Right atrium auricular region (tissue), 2 donors: ENCODE results near the gene FNDC5. TPM values are rescaled to one million over a fixed set of nuclear protein-coding genes. Genes with fewer than 3 reads are reported as not detected.

ENCODE experiments used
- DNase-seq: peaks from one replicate; pipeline ENCODE4 v3.0.0-alpha.2; 2019; ENCODE audit warnings: low spot score
- H3K27ac ChIP-seq, 2 donors: fragments of 200-600 bp; sonication (generic); 1 replicate in 1 of 2; 2 replicates in 1 of 2; pipeline ENCODE4 v1.5.1; 2016 to 2019
- H3K27me3 ChIP-seq, 2 donors: fragments of 200-600 bp; sonication (generic); one replicate each; pipeline versions ENCODE4 v1.5.1 to v1.6.0; 2017 to 2019
- H3K36me3 ChIP-seq: fragments of 200-600 bp; sonication (generic); one replicate; pipeline ENCODE4 v1.5.1; 2016
- H3K4me1 ChIP-seq, 2 donors: fragments of 200-600 bp; sonication (generic); one replicate each; pipeline versions ENCODE4 v1.5.1 to v1.6.0; 2017 to 2019
- H3K4me3 ChIP-seq, 2 donors: fragments of 200-600 bp; sonication (generic); 1 replicate in 1 of 2; 2 replicates in 1 of 2; pipeline ENCODE4 v1.5.1; 2017 to 2019; ENCODE audit warnings: mild to moderate bottlenecking in 1 of 2, moderate library complexity in 1 of 2
- H3K9me3 ChIP-seq, 2 donors: fragments of 200-600 bp; sonication (generic); one replicate each; pipeline ENCODE4 v1.5.1; 2019
- total RNA-seq, 2 donors: library from RNA; depleted of rRNA; stranded (reverse); fragments of >200 nt; gene quantifications; one replicate each; pipeline ENCODE4 v1.1.0, GENCODE V29; 2016
- TF ChIP-seq, protein P1 (sequence below), 2 donors: fragments of 200-600 bp; sonication (generic); IDR thresholded peaks; one replicate each; pipeline ENCODE4 v1.5.1; 2019; ENCODE audit warnings: antibody characterized with exemption in 2 of 2

Gene FNDC5
- total RNA-seq, 2 donors from 2014 or later: 68.3 to 112 TPM

DNA sequence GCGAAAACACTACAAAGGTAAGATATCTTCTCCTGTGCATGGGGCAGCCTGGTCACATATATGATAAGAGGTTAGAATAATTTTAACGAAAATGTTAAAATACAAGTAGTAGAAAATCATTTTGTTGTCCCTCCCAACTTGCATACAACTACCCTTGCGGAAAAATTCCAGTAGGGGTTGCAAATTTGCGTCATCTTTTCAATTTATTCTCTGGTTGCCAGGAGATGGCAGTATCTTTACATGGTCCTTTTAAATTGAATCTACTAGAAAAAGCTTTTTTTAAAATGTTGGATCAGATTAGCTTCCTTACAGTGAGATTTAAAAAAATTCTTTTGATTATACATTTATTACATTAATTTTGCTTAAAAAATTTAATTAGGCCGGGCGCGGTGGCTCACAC, 42.4 kb downstream of the FNDC5 start:
- Histone ChIP-seq H3K9me3 (no peaks in the 10 kb centered on the region), H3K4me1 (no peaks in the 10 kb centered on the region), H3K36me3 (peaks cover 71% of the 10 kb centered on the region), H3K27ac (no peak overlapping the region), H3K27me3 (no peaks in the 10 kb centered on the region), H3K4me3 (no peak overlapping the region)
- TF ChIP-seq, protein P1, sequence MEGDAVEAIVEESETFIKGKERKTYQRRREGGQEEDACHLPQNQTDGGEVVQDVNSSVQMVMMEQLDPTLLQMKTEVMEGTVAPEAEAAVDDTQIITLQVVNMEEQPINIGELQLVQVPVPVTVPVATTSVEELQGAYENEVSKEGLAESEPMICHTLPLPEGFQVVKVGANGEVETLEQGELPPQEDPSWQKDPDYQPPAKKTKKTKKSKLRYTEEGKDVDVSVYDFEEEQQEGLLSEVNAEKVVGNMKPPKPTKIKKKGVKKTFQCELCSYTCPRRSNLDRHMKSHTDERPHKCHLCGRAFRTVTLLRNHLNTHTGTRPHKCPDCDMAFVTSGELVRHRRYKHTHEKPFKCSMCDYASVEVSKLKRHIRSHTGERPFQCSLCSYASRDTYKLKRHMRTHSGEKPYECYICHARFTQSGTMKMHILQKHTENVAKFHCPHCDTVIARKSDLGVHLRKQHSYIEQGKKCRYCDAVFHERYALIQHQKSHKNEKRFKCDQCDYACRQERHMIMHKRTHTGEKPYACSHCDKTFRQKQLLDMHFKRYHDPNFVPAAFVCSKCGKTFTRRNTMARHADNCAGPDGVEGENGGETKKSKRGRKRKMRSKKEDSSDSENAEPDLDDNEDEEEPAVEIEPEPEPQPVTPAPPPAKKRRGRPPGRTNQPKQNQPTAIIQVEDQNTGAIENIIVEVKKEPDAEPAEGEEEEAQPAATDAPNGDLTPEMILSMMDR (IDR thresholded peaks at IDR 0.05): peak in 1 of 2 donors; percentile 40
- no peak for DNase-seq

DNA sequence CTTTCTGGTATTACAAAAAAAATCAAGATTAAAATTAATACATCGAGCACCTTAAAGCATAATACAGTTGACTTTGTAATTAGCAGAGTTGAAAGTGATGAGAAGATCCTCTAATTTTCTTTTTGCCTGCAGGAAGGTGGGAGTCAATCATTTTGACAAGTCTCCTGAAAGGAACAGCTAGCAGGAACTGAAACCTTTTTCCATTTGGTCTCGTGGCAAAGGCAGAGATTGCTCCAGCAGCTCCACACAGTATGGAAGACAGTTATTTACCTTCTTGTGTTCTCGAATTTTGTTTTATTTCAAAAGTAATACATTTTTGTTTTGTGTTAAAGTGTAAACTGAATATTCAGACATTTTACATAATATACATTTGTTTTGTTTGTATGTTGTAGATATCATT, 45.5 kb downstream of the FNDC5 start:
- no peak overlapping the region for H3K4me3 ChIP-seq
- H3K27me3 ChIP-seq: no peaks in the 10 kb centered on the region
- H3K4me1 ChIP-seq: no peaks in the 10 kb centered on the region
- no peak for DNase-seq
- no peaks in the 10 kb centered on the region for H3K9me3 ChIP-seq
- TF ChIP-seq, protein P1 (IDR thresholded peaks at IDR 0.05): no peak
- no peak overlapping the region for H3K27ac ChIP-seq
- peaks cover 43% of the 10 kb centered on the region for H3K36me3 ChIP-seq

DNA sequence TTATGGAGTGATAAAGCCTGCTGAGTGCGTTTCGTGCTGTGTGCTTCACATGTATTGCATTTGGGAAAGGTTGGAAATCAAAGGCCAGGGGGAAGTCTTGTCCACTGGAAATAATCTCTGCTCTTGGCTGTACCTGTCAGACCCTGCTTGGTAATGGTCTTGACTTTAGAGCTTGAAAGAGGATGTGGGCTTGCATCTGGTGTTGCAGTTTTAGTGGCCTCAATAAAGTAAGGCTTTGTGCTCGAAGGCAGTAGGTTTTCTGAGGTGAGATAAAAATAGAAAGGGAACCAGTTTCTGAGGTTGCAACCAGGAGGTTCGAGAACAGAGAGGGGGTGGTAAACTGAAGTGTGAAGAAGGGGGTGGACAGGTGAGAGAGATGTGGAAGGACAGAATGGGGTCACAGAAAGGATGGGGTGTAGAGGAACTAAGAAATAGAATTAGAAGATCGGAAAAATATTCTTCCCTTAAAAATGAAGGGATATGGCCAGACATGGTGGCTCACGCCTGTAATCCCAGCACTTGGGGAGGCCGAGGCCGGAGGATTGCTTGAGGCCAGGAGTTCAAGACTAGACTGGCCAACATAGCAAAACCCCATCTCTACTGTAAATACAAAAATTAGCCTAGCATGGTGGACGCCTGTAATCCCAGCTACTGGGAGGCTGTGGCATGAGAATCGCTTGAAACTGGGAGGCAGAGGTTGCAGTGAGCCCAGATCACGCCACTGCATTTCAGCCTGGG, 51.7 kb downstream of the FNDC5 start:
- no peak for DNase-seq
- TF ChIP-seq, protein P1 (IDR thresholded peaks at IDR 0.05): no peak
- no peaks in the 10 kb centered on the region for H3K27me3 ChIP-seq
- H3K27ac ChIP-seq: peak overlapping the region; percentile 97 to 99
- peak overlapping the region in 1 of 2 donors; percentile 98 for H3K4me3 ChIP-seq
- no peaks in the 10 kb centered on the region for H3K9me3 ChIP-seq
- H3K4me1 ChIP-seq: peaks cover 0 to 41% of the 10 kb centered on the region in 2 donors
- no peaks in the 10 kb centered on the region for H3K36me3 ChIP-seq

DNA sequence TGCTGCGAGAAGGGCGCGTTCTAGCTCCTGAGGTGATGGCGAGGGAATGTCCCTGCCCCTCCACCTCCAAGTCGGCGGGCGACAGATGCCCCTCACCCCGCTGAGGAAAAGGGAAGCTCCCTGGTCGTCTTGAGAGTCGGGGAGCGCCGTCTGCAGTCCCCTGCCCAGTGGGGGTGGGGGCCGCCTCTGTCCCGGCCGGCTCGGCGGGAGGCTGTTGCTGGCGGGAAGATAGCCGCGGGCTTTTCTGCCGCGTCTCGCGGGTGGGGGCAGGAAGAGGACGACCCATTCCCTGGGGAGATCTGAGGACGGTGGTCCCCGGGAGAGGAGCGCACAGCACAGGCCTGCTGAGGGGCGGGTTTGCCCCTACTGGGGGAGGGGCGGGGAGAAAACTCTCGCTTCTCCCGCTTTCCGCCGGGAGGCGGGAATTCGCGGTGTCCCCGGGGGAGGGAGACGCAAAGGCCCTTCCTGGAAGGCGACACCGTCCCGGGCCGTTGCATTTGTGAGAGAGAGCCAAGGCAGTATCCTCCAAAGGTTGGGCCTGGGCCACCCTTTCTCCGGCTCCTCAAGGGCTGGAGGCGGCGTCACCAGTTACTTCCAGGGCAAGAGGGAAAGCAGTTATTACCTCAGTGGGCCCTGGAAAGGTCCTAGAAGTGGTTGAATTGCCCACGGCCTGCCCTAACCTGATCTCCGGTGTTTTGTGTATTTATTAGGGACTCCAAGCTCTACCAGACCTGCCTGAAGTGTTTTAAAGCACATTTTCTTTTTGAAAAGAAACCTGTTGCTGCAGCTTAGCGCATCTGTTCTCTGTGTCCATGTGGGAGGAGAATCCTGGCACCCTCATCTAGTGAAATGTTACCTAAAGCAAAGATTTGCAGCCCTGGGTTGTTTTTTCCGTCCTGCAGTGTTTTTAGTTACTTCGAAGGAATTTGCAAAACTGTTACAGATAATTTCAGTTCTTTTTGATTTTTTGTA, 52.6 kb downstream of the FNDC5 start:
- H3K27ac ChIP-seq: peak overlapping the region; percentile 97 to 99
- H3K9me3 ChIP-seq: no peaks in the 10 kb centered on the region
- no peaks in the 10 kb centered on the region for H3K36me3 ChIP-seq
- peak overlapping the region; percentile 90 to 98 for H3K4me3 ChIP-seq
- TF ChIP-seq, protein P1 (IDR thresholded peaks at IDR 0.05): no peak
- H3K4me1 ChIP-seq: peaks cover 0 to 49% of the 10 kb centered on the region in 2 donors
- H3K27me3 ChIP-seq: no peaks in the 10 kb centered on the region
- peak; percentile 76 for DNase-seq

DNA sequence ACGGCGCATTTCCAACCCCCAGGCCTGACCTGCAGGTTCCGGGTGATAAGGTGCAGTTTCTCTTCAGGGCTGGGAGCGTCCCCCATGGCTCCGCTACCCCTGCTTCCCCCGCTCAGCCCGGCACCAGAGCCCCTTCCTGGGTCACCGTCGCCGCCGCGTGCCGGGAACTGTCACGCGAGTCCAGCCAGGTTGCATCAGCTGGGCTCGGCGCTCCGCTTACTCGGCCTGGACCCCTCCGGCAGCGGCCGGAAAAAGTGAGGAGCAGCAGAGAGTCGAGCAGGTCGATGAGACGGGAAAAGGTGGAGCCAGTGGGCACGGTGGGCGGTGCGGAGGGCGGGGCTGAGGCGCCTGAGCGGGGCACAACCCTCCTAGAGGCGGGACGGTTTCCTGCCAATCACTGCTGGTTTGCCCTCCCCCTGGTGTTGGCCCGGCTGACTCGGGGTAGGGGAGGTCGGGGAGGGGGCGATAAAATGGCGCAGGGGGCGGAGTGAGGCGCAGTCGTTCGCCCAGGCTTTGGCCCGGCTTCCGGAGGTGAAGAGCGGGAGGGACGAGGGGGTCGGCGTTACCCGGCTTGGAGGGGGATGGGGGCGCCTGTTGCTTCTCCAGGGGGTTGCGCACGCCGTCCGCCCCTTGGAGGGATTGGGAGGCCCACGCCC, 53.4 kb downstream of the FNDC5 start, which contains the start of the genes S100PBP and YARS1:
Gene S100PBP (plus strand): TSS at position 495 of the 656 bp plus-strand sequence. CDS start 8,447 bp downstream, outside the sequence.
Gene YARS1 (minus strand): TSS at position 200 of the 656 bp plus-strand sequence. CDS start 114 bp downstream, at position 86.
- peak within 1 kb of the TSS; percentile 97 to 99 for H3K27ac ChIP-seq
- DNase-seq: peak; percentile 99
- TF ChIP-seq, protein P1 (IDR thresholded peaks at IDR 0.05): no peak
- H3K36me3 ChIP-seq: no peaks in the 10 kb centered on the region
- peaks cover 0 to 51% of the 10 kb centered on the region in 2 donors for H3K4me1 ChIP-seq
- peak within 1 kb of the TSS; percentile 90 to 98 for H3K4me3 ChIP-seq
- no peaks in the 10 kb centered on the region for H3K27me3 ChIP-seq
- no peaks in the 10 kb centered on the region for H3K9me3 ChIP-seq
